ENCODE data around the gene VCX2.

DNA sequence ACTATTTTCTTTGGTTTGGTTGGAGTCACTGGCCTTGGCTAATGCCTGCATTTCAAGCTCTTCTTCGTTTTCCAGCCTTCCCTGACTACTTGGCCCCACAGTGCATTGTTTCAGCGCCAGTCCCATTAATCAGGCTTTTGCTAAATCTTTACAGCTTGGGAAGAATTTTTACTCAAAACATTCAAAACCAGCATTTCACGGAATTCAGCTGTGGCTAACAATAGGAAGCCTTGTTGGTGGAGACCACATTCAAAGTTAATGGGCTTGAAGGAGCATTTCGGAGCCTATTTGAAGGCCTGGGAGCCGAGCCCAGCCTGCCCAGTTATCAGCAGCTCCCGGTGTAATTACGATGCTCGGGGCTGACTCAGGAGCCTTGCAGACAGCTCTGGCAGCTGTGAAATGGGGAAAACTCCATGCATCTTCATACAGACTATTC, 30.8 kb upstream of the VCX2 start:
- TF ChIP-seq EZH2phosphoT487 (IDR thresholded peaks at IDR 0.05; ENCODE audit: borderline replicate concordance, low read depth) (no peak), NFIC (IDR thresholded peaks at IDR 0.05; ENCODE audit: borderline replicate concordance) (no peak), ELF1 (IDR thresholded peaks at IDR 0.05) (no peak), EP300 (IDR thresholded peaks at IDR 0.05; ENCODE audit: borderline replicate concordance in 1 of 2, low read depth in 1 of 2, low read length in 1 of 2) (no peak), TAF1 (IDR thresholded peaks at IDR 0.05; ENCODE audit: borderline replicate concordance, low read depth, low read length) (no peak), GATA2 (CRISPR knock-in tag; IDR thresholded peaks at IDR 0.05) (no peak), RFX5 (IDR thresholded peaks at IDR 0.05; ENCODE audit: low read length) (no peak), CTCF (IDR thresholded peaks at IDR 0.05) (no peak), FOXM1 (IDR thresholded peaks at IDR 0.05; ENCODE audit: low read depth) (no peak), RXRA (IDR thresholded peaks at IDR 0.05; ENCODE audit: borderline replicate concordance, low read depth) (no peak), RCOR1 (IDR thresholded peaks at IDR 0.05; ENCODE audit: low read length) (no peak)

Measured in SK-N-SH (cell line).